ENCODE measurements around the gene NELFCD.

- TF ChIP-seq POLR2A (IDR thresholded peaks at IDR 0.05; ENCODE audit: low read depth, low read length), result no peak
- TF ChIP-seq CTCF (IDR thresholded peaks at IDR 0.05 in 2 of 3, conservative IDR thresholded peaks at IDR 0.05 in 1 of 3; ENCODE audit: control insufficient read depth in 2 of 3, extremely low read depth in 1 of 3, insufficient read depth in 1 of 3, low read depth in 3 of 3, low read length in 3 of 3), result no peak
- TF ChIP-seq IRF4 (IDR thresholded peaks at IDR 0.05; ENCODE audit: low read depth, low read length), result no peak
- no peak for TF ChIP-seq PAX8 (IDR thresholded peaks at IDR 0.05)
- TF ChIP-seq CEBPB (IDR thresholded peaks at IDR 0.05; ENCODE audit: borderline replicate concordance in 1 of 2, low read depth in 2 of 2, low read length in 2 of 2), result no peak
- TF ChIP-seq CEBPZ (IDR thresholded peaks at IDR 0.05; ENCODE audit: low read depth, low read length), result no peak
- no peak for TF ChIP-seq GABPA (IDR thresholded peaks at IDR 0.05; ENCODE audit: low read depth)
- TF ChIP-seq RCOR1 (conservative IDR thresholded peaks at IDR 0.05; ENCODE audit: low read depth, low read length), result no peak
- TF ChIP-seq LARP7 (IDR thresholded peaks at IDR 0.05), result no peak
- TF ChIP-seq SIN3A (IDR thresholded peaks at IDR 0.05; ENCODE audit: low read depth, low read length), result no peak
- TF ChIP-seq TAF1 (IDR thresholded peaks at IDR 0.05; ENCODE audit: borderline replicate concordance, low read depth, low read length), result no peak
- TF ChIP-seq ATF7 (IDR thresholded peaks at IDR 0.05; ENCODE audit: low read depth), result no peak
- TF ChIP-seq EZH2 (IDR thresholded peaks at IDR 0.05; ENCODE audit: borderline replicate concordance, control insufficient read depth, low read depth, low read length), result no peak
- TF ChIP-seq MLLT1 (IDR thresholded peaks at IDR 0.05), result no peak
Observed at GRCh38 chr20:59026904-59027740, 46.1 kb downstream of the NELFCD start.
